ENCODE data around the gene CARS2.
A peak's percentile ranks its signal among the peaks of the same experiment; 100 is the strongest.

CARS2 gene

GRCh38 chr13:110645750-110646149 is 60.2 kb downstream of the CARS2 start:
- TF ChIP-seq, protein P1, sequence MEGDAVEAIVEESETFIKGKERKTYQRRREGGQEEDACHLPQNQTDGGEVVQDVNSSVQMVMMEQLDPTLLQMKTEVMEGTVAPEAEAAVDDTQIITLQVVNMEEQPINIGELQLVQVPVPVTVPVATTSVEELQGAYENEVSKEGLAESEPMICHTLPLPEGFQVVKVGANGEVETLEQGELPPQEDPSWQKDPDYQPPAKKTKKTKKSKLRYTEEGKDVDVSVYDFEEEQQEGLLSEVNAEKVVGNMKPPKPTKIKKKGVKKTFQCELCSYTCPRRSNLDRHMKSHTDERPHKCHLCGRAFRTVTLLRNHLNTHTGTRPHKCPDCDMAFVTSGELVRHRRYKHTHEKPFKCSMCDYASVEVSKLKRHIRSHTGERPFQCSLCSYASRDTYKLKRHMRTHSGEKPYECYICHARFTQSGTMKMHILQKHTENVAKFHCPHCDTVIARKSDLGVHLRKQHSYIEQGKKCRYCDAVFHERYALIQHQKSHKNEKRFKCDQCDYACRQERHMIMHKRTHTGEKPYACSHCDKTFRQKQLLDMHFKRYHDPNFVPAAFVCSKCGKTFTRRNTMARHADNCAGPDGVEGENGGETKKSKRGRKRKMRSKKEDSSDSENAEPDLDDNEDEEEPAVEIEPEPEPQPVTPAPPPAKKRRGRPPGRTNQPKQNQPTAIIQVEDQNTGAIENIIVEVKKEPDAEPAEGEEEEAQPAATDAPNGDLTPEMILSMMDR (conservative IDR thresholded peaks at IDR 0.05; ENCODE audit: low read depth, low read length): no peak
- H3K4me3 ChIP-seq (ENCODE audit: low read depth, low read length): no peak overlapping the region
- no peak for DNase-seq (ENCODE audit: low read depth)

DNA sequence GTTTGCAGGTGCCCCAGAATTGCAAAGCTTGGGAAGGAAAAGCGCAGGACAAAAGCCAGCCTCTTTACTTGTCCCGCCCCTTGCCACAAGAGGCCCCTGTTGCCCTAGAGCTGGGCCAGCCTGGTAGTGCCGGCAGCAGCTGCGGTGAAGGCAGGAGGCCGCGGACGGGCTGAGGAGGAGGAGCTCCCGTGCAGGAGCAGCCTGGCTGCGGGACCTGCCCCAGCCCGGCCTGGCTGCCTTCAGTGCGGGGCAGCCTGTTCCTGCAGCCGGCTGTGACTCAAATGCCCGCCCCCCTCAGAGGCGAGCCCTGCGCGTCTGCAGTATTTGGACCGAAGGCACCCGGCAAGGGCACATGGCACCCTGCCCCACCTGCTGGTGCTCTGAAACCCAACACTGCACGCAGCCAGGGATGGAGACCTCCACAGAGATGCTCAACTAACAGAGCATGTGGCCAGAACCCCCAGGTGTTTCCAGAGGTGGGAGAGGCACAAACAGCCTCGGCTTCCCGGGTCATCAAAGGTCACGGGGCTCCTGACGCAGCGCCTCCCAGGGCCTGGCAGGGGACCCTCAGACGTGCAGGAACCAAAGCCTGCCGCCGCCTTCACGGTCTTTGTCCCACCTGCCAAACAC is 60.9 kb downstream of the CARS2 start:
- TF ChIP-seq, protein P1 (conservative IDR thresholded peaks at IDR 0.05; ENCODE audit: low read depth, low read length): peak; percentile 48
- DNase-seq (ENCODE audit: low read depth): peak; percentile 82
- H3K4me3 ChIP-seq (ENCODE audit: low read depth, low read length): no peak overlapping the region

GRCh38 chr13:110643768-110644421 is 62.0 kb downstream of the CARS2 start:
- TF ChIP-seq, protein P1 (conservative IDR thresholded peaks at IDR 0.05; ENCODE audit: low read depth, low read length): no peak

GRCh38 chr13:110643324-110643723 is 62.6 kb downstream of the CARS2 start:
- TF ChIP-seq, protein P1 (conservative IDR thresholded peaks at IDR 0.05; ENCODE audit: low read depth, low read length): no peak
- no peak for DNase-seq (ENCODE audit: low read depth)
- H3K4me3 ChIP-seq (ENCODE audit: low read depth, low read length): no peak overlapping the region

More at GRCh38 chr13:110643768-110644421, 62.0 kb downstream of the CARS2 start:
- H3K4me3 ChIP-seq (ENCODE audit: low read depth, low read length): no peak overlapping the region
- no peak for DNase-seq (ENCODE audit: low read depth)

DNA sequence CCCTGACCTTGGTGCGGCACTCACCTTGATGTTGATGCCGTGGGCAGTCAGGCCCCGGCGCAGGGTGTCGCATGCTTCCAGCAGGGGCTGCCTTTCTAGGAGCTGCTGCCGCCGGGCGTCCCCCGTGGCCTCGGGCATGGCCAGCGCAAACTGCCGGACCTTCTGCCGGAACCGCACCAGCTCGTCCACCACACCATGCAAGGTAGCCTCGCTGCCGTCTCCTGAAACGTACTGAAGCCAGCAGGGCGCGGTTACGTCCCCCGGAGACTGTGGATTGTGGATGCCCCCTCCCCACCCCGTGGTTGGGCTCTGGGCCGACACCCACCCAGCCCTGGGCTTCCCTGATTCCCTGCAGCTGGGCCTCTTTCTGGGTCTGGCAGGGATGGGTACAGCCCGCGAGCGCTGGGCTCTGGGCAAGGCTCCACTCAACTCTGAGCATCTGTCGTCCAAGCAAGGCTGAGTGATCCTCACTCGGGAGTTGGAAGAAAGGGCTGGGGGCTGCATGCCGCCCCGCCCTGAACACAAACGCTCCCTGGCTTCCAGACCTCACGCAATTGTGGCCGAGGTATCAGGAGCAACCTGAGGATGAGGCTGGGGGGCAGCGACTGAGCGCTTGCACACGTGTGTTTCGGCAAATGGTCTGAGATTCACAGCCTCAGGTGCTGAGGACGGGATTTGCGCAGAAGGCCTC is 63.5 kb downstream of the CARS2 start:
- TF ChIP-seq, protein P1 (conservative IDR thresholded peaks at IDR 0.05; ENCODE audit: low read depth, low read length): no peak
- H3K4me3 ChIP-seq (ENCODE audit: low read depth, low read length): no peak overlapping the region
- DNase-seq (ENCODE audit: low read depth): no peak

DNA sequence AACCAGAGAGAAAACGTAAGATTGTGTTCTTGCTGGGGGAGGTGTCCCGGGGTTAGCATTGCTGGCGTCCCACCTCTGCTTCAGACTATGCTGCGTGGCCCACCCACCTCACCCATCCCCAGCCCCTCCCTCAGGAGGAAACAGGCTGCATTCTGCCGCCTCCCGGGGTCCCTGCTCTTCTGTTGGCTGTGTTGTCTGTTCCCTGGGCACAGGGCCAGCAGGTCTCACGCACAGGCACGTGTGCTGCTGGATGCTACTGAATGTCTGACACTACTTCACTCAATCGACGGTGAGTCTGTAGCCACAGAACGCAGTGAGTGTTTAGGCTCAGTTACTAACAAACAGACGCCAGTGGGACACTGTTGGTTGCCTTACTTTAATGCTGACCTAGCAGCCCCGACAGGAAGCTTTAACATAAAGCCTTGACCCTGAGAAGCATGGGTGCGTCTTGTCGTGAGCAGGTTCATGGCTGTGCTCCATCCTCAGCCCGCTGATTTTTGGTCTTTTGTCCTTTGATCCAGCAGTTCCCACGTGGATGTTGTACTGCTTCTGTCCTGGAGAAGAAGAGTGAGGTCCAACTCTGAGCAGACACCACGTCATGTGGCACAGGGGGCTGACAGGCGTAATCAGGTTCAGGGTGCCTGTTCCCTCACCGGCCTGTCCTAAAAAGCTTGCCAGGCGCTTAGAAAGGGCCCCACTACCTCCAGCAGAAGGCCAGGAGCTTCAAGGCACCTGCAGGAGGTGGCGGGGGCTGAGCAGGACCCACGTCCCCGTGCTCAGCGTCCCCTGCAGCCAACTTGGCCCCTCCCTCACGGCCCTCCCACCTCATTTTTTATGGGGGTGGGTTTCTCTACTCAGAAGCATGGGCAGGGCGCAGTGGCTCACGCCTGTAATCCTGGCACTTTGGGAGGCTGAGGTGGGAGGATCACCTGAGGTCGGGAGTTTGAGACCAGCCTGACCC is 64.6 kb downstream of the CARS2 start:
- DNase-seq (ENCODE audit: low read depth): peak; percentile 83
- TF ChIP-seq, protein P1 (conservative IDR thresholded peaks at IDR 0.05; ENCODE audit: low read depth, low read length): no peak
- H3K4me3 ChIP-seq (ENCODE audit: low read depth, low read length): no peak overlapping the region

Data from choroid plexus epithelial cell (primary cell).